Fibroblast of pulmonary artery (primary cell): ENCODE results near the gene SCO1.

ENCODE experiments used
- DNase-seq: peaks from one replicate; pipeline ENCODE4 v3.0.0-alpha.2; 2010; ENCODE audit warnings: low read depth
- H3K4me3 ChIP-seq: replicated peaks from 2 replicates; pipeline ENCODE4 v1.5.1; 2011; ENCODE audit warnings: low read depth, mild to moderate bottlenecking, control low read depth, low read length, moderate library complexity
- TF ChIP-seq, protein P1 (sequence below): IDR thresholded peaks from 2 replicates; pipeline ENCODE4 v1.5.1; 2011; ENCODE audit warnings: mild to moderate bottlenecking, control low read depth, low read length, inconsistent platforms; ENCODE audit errors: missing control alignments

SCO1 gene

GRCh38 chr17:10724546-10725195, 27.3 kb upstream of the SCO1 start:
- no peak for DNase-seq
- no peak overlapping the region for H3K4me3 ChIP-seq
- TF ChIP-seq, protein P1, sequence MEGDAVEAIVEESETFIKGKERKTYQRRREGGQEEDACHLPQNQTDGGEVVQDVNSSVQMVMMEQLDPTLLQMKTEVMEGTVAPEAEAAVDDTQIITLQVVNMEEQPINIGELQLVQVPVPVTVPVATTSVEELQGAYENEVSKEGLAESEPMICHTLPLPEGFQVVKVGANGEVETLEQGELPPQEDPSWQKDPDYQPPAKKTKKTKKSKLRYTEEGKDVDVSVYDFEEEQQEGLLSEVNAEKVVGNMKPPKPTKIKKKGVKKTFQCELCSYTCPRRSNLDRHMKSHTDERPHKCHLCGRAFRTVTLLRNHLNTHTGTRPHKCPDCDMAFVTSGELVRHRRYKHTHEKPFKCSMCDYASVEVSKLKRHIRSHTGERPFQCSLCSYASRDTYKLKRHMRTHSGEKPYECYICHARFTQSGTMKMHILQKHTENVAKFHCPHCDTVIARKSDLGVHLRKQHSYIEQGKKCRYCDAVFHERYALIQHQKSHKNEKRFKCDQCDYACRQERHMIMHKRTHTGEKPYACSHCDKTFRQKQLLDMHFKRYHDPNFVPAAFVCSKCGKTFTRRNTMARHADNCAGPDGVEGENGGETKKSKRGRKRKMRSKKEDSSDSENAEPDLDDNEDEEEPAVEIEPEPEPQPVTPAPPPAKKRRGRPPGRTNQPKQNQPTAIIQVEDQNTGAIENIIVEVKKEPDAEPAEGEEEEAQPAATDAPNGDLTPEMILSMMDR, result no peak

- no peak overlapping the region for H3K4me3 ChIP-seq
- TF ChIP-seq, protein P1, result no peak
- no peak for DNase-seq
These were observed 21.2 kb upstream of the SCO1 start for GRCh38 chr17:10718547-10718946.

GRCh38 chr17:10716218-10716617, 18.9 kb upstream of the SCO1 start:
- DNase-seq, result no peak
- no peak overlapping the region for H3K4me3 ChIP-seq
- TF ChIP-seq, protein P1, result no peak

- DNase-seq, result no peak
- TF ChIP-seq, protein P1, result no peak
These were observed 16.0 kb upstream of the SCO1 start for GRCh38 chr17:10713318-10713717.

GRCh38 chr17:10705727-10706126, 8.4 kb upstream of the SCO1 start:
- TF ChIP-seq, protein P1, result no peak
- DNase-seq, result no peak
- no peak overlapping the region for H3K4me3 ChIP-seq

More at GRCh38 chr17:10713318-10713717, 16.0 kb upstream of the SCO1 start:
- no peak overlapping the region for H3K4me3 ChIP-seq

GRCh38 chr17:10702574-10702973, 5.2 kb upstream of the SCO1 start:
- TF ChIP-seq, protein P1, result no peak

GRCh38 chr17:10699856-10700255, 2.5 kb upstream of the SCO1 start:
- peak; percentile 52 for DNase-seq
- H3K4me3 ChIP-seq, result no peak overlapping the region
- TF ChIP-seq, protein P1, result no peak

More at GRCh38 chr17:10702574-10702973, 5.2 kb upstream of the SCO1 start:
- peak; percentile 56 for DNase-seq
- H3K4me3 ChIP-seq, result no peak overlapping the region
